Parathyroid adenoma (tissue), 2 donors: ENCODE data around the gene MAPT.

Experiments used
- H2AFZ ChIP-seq: fragments of 300-600 bp; sonication (generic); one replicate; pipeline ENCODE4 v1.7.0; 2017; ENCODE audit warnings: antibody characterized with exemption, mild to moderate bottlenecking
- H3K27ac ChIP-seq: fragments of 300-600 bp; sonication (generic); one replicate; pipeline ENCODE4 v1.7.0; 2017
- H3K27me3 ChIP-seq: fragments of 300-600 bp; sonication (generic); one replicate; pipeline ENCODE4 v1.7.0; 2017; ENCODE audit warnings: low read length; ENCODE audit not compliant: control insufficient read depth, insufficient read depth
- H3K36me3 ChIP-seq: fragments of 300-600 bp; sonication (generic); one replicate; pipeline ENCODE4 v1.7.0; 2017; ENCODE audit warnings: low read length; ENCODE audit not compliant: control insufficient read depth, insufficient read depth
- H3K4me1 ChIP-seq: fragments of 300-600 bp; sonication (generic); one replicate; pipeline ENCODE4 v1.7.0; 2017; ENCODE audit warnings: control low read depth
- H3K4me2 ChIP-seq: fragments of 300-600 bp; sonication (generic); one replicate; pipeline ENCODE4 v1.7.0; 2017; ENCODE audit warnings: low read length
- H3K4me3 ChIP-seq: fragments of 300-600 bp; sonication (generic); one replicate; pipeline ENCODE4 v1.7.0; 2017; ENCODE audit warnings: low read depth, low read length
- H3K79me2 ChIP-seq: fragments of 300-600 bp; sonication (generic); one replicate; pipeline ENCODE4 v1.7.0; 2017; ENCODE audit warnings: control low read depth
- H3K9ac ChIP-seq: fragments of 300-600 bp; sonication (generic); one replicate; pipeline ENCODE4 v1.7.0; 2017; ENCODE audit warnings: mild to moderate bottlenecking
- H3K9me3 ChIP-seq: fragments of 300-600 bp; sonication (generic); one replicate; pipeline ENCODE4 v1.7.0; 2017; ENCODE audit warnings: low read length; ENCODE audit not compliant: control insufficient read depth
- CTCF ChIP-seq: fragments of 300-600 bp; sonication (generic); IDR thresholded peaks from one replicate; pipeline ENCODE4 v1.7.0; 2017; ENCODE audit warnings: antibody characterized with exemption, mild to moderate bottlenecking
- donor health status: primary hyperparathyroidism.

MAPT gene

GRCh38 chr17:45958307-45958706 lies 64.0 kb downstream of the MAPT start:
- Histone ChIP-seq H3K9me3 (no peaks in the 10 kb centered on the region), H2AFZ (no peak overlapping the region), H3K9ac (no peak overlapping the region), H3K79me2 (peaks cover 2% of the 10 kb centered on the region), H3K4me2 (no peak overlapping the region), H3K4me1 (no peaks in the 10 kb centered on the region), H3K4me3 (no peak overlapping the region), H3K27ac (no peak overlapping the region), H3K36me3 (no peaks in the 10 kb centered on the region), H3K27me3 (no peaks in the 10 kb centered on the region)
- no peak for TF ChIP-seq CTCF

GRCh38 chr17:45958994-45959665 lies 64.8 kb downstream of the MAPT start:
- no peak overlapping the region for H2AFZ ChIP-seq
- H3K27ac ChIP-seq = no peak overlapping the region
- H3K27me3 ChIP-seq = no peaks in the 10 kb centered on the region
- no peak for TF ChIP-seq CTCF
- H3K9ac ChIP-seq = no peak overlapping the region
- H3K4me1 ChIP-seq = no peaks in the 10 kb centered on the region
- no peaks in the 10 kb centered on the region for H3K9me3 ChIP-seq
- no peak overlapping the region for H3K4me3 ChIP-seq
- no peaks in the 10 kb centered on the region for H3K36me3 ChIP-seq
- no peak overlapping the region for H3K4me2 ChIP-seq
- peaks cover 2% of the 10 kb centered on the region for H3K79me2 ChIP-seq

GRCh38 chr17:45960311-45960710 lies 66.0 kb downstream of the MAPT start:
- Histone ChIP-seq H3K4me3 (no peak overlapping the region), H3K9ac (no peak overlapping the region), H3K36me3 (no peaks in the 10 kb centered on the region), H3K27ac (no peak overlapping the region), H3K79me2 (peaks cover 2% of the 10 kb centered on the region), H3K4me1 (no peaks in the 10 kb centered on the region), H3K4me2 (no peak overlapping the region), H2AFZ (no peak overlapping the region), H3K9me3 (no peaks in the 10 kb centered on the region), H3K27me3 (no peaks in the 10 kb centered on the region)
- no peak for TF ChIP-seq CTCF

- Histone ChIP-seq H3K27ac (no peak overlapping the region), H3K79me2 (peaks cover 2% of the 10 kb centered on the region), H3K4me3 (no peak overlapping the region), H3K4me1 (no peaks in the 10 kb centered on the region), H3K36me3 (no peaks in the 10 kb centered on the region), H3K9me3 (no peaks in the 10 kb centered on the region), H3K9ac (no peak overlapping the region), H3K4me2 (no peak overlapping the region), H2AFZ (no peak overlapping the region), H3K27me3 (no peaks in the 10 kb centered on the region)
- TF ChIP-seq CTCF = no peak
Measured at GRCh38 chr17:45961206-45961605, 66.9 kb downstream of the MAPT start.
